ENCODE data around the gene CCDC82.
"Not testable (repeated sequence)": the region's sequence is repeated elsewhere in the genome, so short reads cannot be mapped to it uniquely, and the experiment has no call there.

Gene CCDC82

GRCh38 chr11:96412761-96413381 lies 23.2 kb upstream of the CCDC82 start:
- Histone ChIP-seq H3K27me3 (ENCODE audit: control insufficient read depth, insufficient read depth, low read length) (no peaks in the 10 kb centered on the region), H3K27ac (no peak overlapping the region), H3K4me1 (no peaks in the 10 kb centered on the region), H3K9me3 (ENCODE audit: control insufficient read depth, low read length) (no peaks in the 10 kb centered on the region), H3K4me2 (ENCODE audit: low read length) (no peak overlapping the region), H3K36me3 (ENCODE audit: control insufficient read depth, insufficient read depth, low read length) (no peaks in the 10 kb centered on the region), H3K4me3 (ENCODE audit: low read depth, low read length) (no peak overlapping the region), H3K9ac (no peak overlapping the region), H3K79me2 (no peaks in the 10 kb centered on the region), H2AFZ (no peak overlapping the region)
- TF ChIP-seq, protein P1, sequence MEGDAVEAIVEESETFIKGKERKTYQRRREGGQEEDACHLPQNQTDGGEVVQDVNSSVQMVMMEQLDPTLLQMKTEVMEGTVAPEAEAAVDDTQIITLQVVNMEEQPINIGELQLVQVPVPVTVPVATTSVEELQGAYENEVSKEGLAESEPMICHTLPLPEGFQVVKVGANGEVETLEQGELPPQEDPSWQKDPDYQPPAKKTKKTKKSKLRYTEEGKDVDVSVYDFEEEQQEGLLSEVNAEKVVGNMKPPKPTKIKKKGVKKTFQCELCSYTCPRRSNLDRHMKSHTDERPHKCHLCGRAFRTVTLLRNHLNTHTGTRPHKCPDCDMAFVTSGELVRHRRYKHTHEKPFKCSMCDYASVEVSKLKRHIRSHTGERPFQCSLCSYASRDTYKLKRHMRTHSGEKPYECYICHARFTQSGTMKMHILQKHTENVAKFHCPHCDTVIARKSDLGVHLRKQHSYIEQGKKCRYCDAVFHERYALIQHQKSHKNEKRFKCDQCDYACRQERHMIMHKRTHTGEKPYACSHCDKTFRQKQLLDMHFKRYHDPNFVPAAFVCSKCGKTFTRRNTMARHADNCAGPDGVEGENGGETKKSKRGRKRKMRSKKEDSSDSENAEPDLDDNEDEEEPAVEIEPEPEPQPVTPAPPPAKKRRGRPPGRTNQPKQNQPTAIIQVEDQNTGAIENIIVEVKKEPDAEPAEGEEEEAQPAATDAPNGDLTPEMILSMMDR (IDR thresholded peaks at IDR 0.05) = no peak

- H3K4me2 ChIP-seq (ENCODE audit: low read length); H3K27ac ChIP-seq; H3K9ac ChIP-seq; H3K9me3 ChIP-seq (ENCODE audit: control insufficient read depth, low read length); H3K27me3 ChIP-seq (ENCODE audit: control insufficient read depth, insufficient read depth, low read length); H3K4me1 ChIP-seq; H3K79me2 ChIP-seq; H2AFZ ChIP-seq; H3K4me3 ChIP-seq (ENCODE audit: low read depth, low read length); H3K36me3 ChIP-seq (ENCODE audit: control insufficient read depth, insufficient read depth, low read length): not testable (repeated sequence)
These were observed 21.7 kb upstream of the CCDC82 start for GRCh38 chr11:96411412-96411811.

DNA sequence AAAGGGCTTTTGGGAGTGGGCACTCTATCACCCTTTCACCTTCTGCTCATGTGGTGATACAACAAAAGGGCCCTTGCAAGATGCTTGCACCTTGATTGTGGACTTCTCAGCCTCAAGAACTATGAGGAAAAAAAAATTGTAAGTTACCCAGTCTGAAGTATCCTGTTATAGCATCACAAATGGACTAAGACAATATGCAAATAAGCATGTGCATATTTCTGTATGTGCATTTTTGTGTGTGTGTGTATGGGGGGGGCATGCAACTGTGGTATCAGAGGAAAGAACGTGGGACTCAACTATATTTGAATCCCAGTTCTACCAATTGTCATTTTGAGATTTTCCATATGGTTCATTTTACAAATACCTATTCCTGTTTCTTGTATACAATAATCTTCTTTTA lies 11.0 kb upstream of the CCDC82 start:
- TF ChIP-seq, protein P1 (IDR thresholded peaks at IDR 0.05) = no peak
- Histone ChIP-seq H2AFZ (no peak overlapping the region), H3K4me1 (no peaks in the 10 kb centered on the region), H3K27ac (no peak overlapping the region), H3K79me2 (no peaks in the 10 kb centered on the region), H3K4me3 (ENCODE audit: low read depth, low read length) (no peak overlapping the region), H3K9ac (no peak overlapping the region), H3K36me3 (ENCODE audit: control insufficient read depth, insufficient read depth, low read length) (no peaks in the 10 kb centered on the region), H3K9me3 (ENCODE audit: control insufficient read depth, low read length) (no peaks in the 10 kb centered on the region), H3K27me3 (ENCODE audit: control insufficient read depth, insufficient read depth, low read length) (no peaks in the 10 kb centered on the region), H3K4me2 (ENCODE audit: low read length) (no peak overlapping the region)

DNA sequence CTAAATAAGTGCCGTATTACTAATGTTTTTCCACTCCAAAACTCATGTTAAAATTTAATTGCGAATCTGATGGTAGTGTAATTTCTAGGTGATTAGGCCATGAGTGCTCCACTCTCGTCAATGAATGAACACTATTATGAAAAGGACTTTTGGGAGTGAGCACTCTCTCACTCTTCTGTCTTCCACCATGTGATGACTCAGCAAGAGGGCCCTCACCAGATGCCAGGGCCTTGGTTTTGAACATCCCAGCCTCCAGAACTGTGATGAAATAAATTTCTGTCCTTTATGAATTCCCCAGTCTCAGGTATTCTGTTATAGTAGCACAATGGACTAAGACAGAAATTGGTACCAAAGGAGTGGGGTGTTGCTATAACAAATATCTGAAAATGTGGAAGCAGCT lies 8.2 kb upstream of the CCDC82 start:
- no peak overlapping the region for H3K4me2 ChIP-seq (ENCODE audit: low read length)
- no peak overlapping the region for H3K9ac ChIP-seq
- no peak overlapping the region for H3K27ac ChIP-seq
- H3K36me3 ChIP-seq (ENCODE audit: control insufficient read depth, insufficient read depth, low read length) = no peaks in the 10 kb centered on the region
- no peak overlapping the region for H3K4me3 ChIP-seq (ENCODE audit: low read depth, low read length)
- H3K4me1 ChIP-seq = no peaks in the 10 kb centered on the region
- TF ChIP-seq, protein P1 (IDR thresholded peaks at IDR 0.05) = no peak
- no peaks in the 10 kb centered on the region for H3K27me3 ChIP-seq (ENCODE audit: control insufficient read depth, insufficient read depth, low read length)
- no peaks in the 10 kb centered on the region for H3K9me3 ChIP-seq (ENCODE audit: control insufficient read depth, low read length)
- H3K79me2 ChIP-seq = no peaks in the 10 kb centered on the region
- H2AFZ ChIP-seq = no peak overlapping the region

GRCh38 chr11:96396637-96397036 lies 6.9 kb upstream of the CCDC82 start:
- Histone ChIP-seq H3K9me3 (ENCODE audit: control insufficient read depth, low read length) (no peaks in the 10 kb centered on the region), H3K27me3 (ENCODE audit: control insufficient read depth, insufficient read depth, low read length) (no peaks in the 10 kb centered on the region), H3K4me2 (ENCODE audit: low read length) (no peak overlapping the region), H2AFZ (no peak overlapping the region), H3K79me2 (no peaks in the 10 kb centered on the region), H3K4me3 (ENCODE audit: low read depth, low read length) (no peak overlapping the region), H3K4me1 (no peaks in the 10 kb centered on the region), H3K27ac (no peak overlapping the region), H3K9ac (no peak overlapping the region), H3K36me3 (ENCODE audit: control insufficient read depth, insufficient read depth, low read length) (no peaks in the 10 kb centered on the region)
- TF ChIP-seq, protein P1 (IDR thresholded peaks at IDR 0.05) = no peak

Measured in parathyroid adenoma (tissue), 2 donors.